ENCODE data around the gene RAPGEF2. TPM values are rescaled to one million over a fixed set of nuclear protein-coding genes. Genes with fewer than 3 reads are reported as not detected.

RAPGEF2 gene
- total RNA-seq, 1 experiment from 2014 or later = 21.2 TPM

DNA sequence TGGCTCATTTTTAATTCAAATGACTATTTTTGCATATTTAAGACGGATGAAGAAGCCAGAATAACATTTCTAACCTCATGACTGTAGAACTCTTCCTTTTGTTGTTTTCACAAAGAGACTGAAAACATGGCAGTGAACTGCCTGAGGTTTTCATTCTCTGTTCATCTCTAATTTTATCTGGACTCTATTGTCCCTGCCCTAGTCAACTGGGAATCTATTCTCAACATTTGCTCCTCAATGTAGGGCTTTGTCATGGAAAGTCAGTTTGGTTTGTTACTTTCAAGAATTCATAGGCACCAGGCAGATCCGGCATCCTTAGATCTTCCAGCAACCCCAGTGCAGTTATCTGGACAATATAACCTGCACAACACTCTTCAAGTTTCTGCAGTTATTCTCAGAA, 277.0 kb downstream of the RAPGEF2 start:
- no peaks in the 10 kb centered on the region for H3F3A ChIP-seq (ENCODE audit: low read length, unreplicated experiment)
- no peaks in the 10 kb centered on the region for H3K4me1 ChIP-seq (ENCODE audit: insufficient read depth, low read length)
- no peaks in the 10 kb centered on the region for H3K27me3 ChIP-seq (ENCODE audit: low read length)
- H3K4me3 ChIP-seq (ENCODE audit: low read length) = no peak overlapping the region
- POLR2A ChIA-PET (ENCODE audit: unreplicated experiment) = no interaction called here
- H3K4me2 ChIP-seq (ENCODE audit: low read length) = no peak overlapping the region
- no peaks in the 10 kb centered on the region for H3K79me2 ChIP-seq (ENCODE audit: low read length)
- TF ChIP-seq EZH2 (IDR thresholded peaks at IDR 0.05; ENCODE audit: low read length, unreplicated experiment) (no peak), EZH2phosphoT487 (IDR thresholded peaks at IDR 0.05; ENCODE audit: borderline replicate concordance, low read length) (no peak)
- TF ChIP-seq, protein P1, sequence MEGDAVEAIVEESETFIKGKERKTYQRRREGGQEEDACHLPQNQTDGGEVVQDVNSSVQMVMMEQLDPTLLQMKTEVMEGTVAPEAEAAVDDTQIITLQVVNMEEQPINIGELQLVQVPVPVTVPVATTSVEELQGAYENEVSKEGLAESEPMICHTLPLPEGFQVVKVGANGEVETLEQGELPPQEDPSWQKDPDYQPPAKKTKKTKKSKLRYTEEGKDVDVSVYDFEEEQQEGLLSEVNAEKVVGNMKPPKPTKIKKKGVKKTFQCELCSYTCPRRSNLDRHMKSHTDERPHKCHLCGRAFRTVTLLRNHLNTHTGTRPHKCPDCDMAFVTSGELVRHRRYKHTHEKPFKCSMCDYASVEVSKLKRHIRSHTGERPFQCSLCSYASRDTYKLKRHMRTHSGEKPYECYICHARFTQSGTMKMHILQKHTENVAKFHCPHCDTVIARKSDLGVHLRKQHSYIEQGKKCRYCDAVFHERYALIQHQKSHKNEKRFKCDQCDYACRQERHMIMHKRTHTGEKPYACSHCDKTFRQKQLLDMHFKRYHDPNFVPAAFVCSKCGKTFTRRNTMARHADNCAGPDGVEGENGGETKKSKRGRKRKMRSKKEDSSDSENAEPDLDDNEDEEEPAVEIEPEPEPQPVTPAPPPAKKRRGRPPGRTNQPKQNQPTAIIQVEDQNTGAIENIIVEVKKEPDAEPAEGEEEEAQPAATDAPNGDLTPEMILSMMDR (conservative IDR thresholded peaks at IDR 0.05; ENCODE audit: low read depth, low read length) = no peak
- H3K27ac ChIP-seq (ENCODE audit: low read length) = no peak overlapping the region
- intact Hi-C loops (cut with micrococcal nuclease) = loop anchor here (5.0 to 10.0 kb wide), 3 partner anchors 67 to 525 kb away; no protein-coding TSS in a partner anchor
- BruUV-seq (replicated peaks) = no TSS peak
- H3K9ac ChIP-seq (ENCODE audit: low read length) = no peak overlapping the region
- H3K9me2 ChIP-seq (replicated peaks; ENCODE audit: low read length) = no peaks in the 10 kb centered on the region
- H3K9me3 ChIP-seq (ENCODE audit: low read length) = no peaks in the 10 kb centered on the region
- H4K20me1 ChIP-seq (ENCODE audit: low read length) = no peaks in the 10 kb centered on the region
- H3K36me3 ChIP-seq (ENCODE audit: low read depth, low read length) = no peaks in the 10 kb centered on the region
- no peak for ATAC-seq
- CTCF ChIA-PET = no interaction called here
- DNase-seq = no peak
- no peak overlapping the region for H2AFZ ChIP-seq (ENCODE audit: low read length)

DNA sequence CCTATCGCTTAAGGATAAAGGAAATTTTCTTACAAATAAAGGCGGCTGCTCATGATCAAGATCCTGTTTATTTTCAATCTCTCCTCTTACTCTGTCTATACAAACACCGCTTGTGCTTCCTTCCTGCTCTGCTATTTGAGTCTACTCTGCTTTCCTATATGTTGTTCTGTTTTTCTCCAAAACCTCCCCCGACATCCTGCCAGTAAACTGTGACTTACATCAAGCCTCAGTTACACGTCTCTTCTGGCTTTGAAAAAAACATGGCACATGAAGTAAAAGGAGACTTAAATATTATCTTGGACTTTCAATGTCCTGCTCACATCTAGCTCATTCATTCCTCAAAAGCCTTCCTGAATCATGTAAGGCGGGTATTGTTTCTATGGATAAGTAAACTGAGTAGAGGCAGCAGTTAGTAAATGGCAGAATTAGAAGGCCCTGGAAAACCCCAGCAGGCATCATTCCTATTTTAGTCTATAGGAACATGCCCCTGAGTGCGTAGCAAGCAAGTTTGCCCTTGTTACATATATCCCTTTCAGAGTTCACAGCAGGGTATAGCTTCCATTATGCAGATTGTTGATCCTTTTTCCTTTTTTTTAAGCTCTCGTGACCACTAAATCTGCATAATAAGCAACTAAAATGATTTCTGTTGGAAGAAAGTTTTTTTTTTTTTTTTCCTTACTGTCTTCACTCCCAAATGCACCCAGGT, 280.1 kb downstream of the RAPGEF2 start:
- ChIA-PET POLR2A (ENCODE audit: unreplicated experiment) (no interaction called here), CTCF (interaction anchor here (0.7 kb wide), 1 partner anchor 66 kb away, joined by 3 read pairs; no protein-coding TSS in a partner anchor)
- ATAC-seq (no peak), DNase-seq (no peak)
- H3K9ac ChIP-seq (ENCODE audit: low read length) = no peak overlapping the region
- no peaks in the 10 kb centered on the region for H3K27me3 ChIP-seq (ENCODE audit: low read length)
- H3K9me2 ChIP-seq (replicated peaks; ENCODE audit: low read length) = no peaks in the 10 kb centered on the region
- H4K20me1 ChIP-seq (ENCODE audit: low read length) = no peaks in the 10 kb centered on the region
- H3K9me3 ChIP-seq (ENCODE audit: low read length) = no peaks in the 10 kb centered on the region
- no peaks in the 10 kb centered on the region for H3K4me1 ChIP-seq (ENCODE audit: insufficient read depth, low read length)
- no peak overlapping the region for H3K27ac ChIP-seq (ENCODE audit: low read length)
- H3K4me2 ChIP-seq (ENCODE audit: low read length) = no peak overlapping the region
- BruUV-seq (replicated peaks) = no TSS peak
- TF ChIP-seq EZH2phosphoT487 (IDR thresholded peaks at IDR 0.05; ENCODE audit: borderline replicate concordance, low read length) = no peak
- TF ChIP-seq, protein P1 (conservative IDR thresholded peaks at IDR 0.05; ENCODE audit: low read depth, low read length) = no peak
- TF ChIP-seq EZH2 (IDR thresholded peaks at IDR 0.05; ENCODE audit: low read length, unreplicated experiment) = no peak
- H3K36me3 ChIP-seq (ENCODE audit: low read depth, low read length) = no peaks in the 10 kb centered on the region
- H3F3A ChIP-seq (ENCODE audit: low read length, unreplicated experiment) = no peaks in the 10 kb centered on the region
- intact Hi-C loops (cut with micrococcal nuclease) = loop anchor here (5.0 to 10.0 kb wide), 3 partner anchors 64 to 528 kb away; no protein-coding TSS in a partner anchor
- H2AFZ ChIP-seq (ENCODE audit: low read length) = no peak overlapping the region
- H3K4me3 ChIP-seq (ENCODE audit: low read length) = no peak overlapping the region
- no peaks in the 10 kb centered on the region for H3K79me2 ChIP-seq (ENCODE audit: low read length)

DNA sequence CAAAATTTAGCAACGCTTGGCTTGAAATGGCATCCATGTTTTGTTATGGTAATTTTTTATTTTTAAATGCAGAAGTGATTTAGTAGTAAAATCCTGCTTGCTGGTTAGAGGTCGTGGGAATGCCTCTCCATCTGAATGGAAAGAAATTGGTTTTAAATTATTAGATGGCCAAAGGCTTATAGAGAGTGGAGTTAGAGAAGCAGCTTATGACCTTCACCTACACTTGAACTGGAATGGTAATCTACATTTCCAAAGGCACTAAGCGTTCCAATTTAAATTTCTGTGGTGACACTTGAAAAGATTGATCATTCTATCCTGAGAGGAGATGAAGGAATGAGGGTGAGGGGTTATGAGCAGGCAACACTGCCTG, 280.7 kb downstream of the RAPGEF2 start:
- H2AFZ ChIP-seq (ENCODE audit: low read length) = no peak overlapping the region
- DNase-seq = no peak
- H3K4me3 ChIP-seq (ENCODE audit: low read length) = no peak overlapping the region
- no peaks in the 10 kb centered on the region for H3K27me3 ChIP-seq (ENCODE audit: low read length)
- H3K79me2 ChIP-seq (ENCODE audit: low read length) = no peaks in the 10 kb centered on the region
- no peaks in the 10 kb centered on the region for H3K36me3 ChIP-seq (ENCODE audit: low read depth, low read length)
- ChIA-PET CTCF (no interaction called here), POLR2A (ENCODE audit: unreplicated experiment) (no interaction called here)
- TF ChIP-seq, protein P1 (conservative IDR thresholded peaks at IDR 0.05; ENCODE audit: low read depth, low read length) = no peak
- TF ChIP-seq EZH2 (IDR thresholded peaks at IDR 0.05; ENCODE audit: low read length, unreplicated experiment) (no peak), EZH2phosphoT487 (IDR thresholded peaks at IDR 0.05; ENCODE audit: borderline replicate concordance, low read length) (no peak)
- intact Hi-C loops (cut with micrococcal nuclease) = loop anchor here (5.0 to 10.0 kb wide), 3 partner anchors 64 to 529 kb away; no protein-coding TSS in a partner anchor
- no peak for ATAC-seq
- H3K9ac ChIP-seq (ENCODE audit: low read length) = no peak overlapping the region
- H3K27ac ChIP-seq (ENCODE audit: low read length) = no peak overlapping the region
- H3K9me3 ChIP-seq (ENCODE audit: low read length) = no peaks in the 10 kb centered on the region
- H3K9me2 ChIP-seq (replicated peaks; ENCODE audit: low read length) = no peaks in the 10 kb centered on the region
- no peaks in the 10 kb centered on the region for H3F3A ChIP-seq (ENCODE audit: low read length, unreplicated experiment)
- H3K4me1 ChIP-seq (ENCODE audit: insufficient read depth, low read length) = no peaks in the 10 kb centered on the region
- no peaks in the 10 kb centered on the region for H4K20me1 ChIP-seq (ENCODE audit: low read length)
- BruUV-seq (replicated peaks) = no TSS peak
- no peak overlapping the region for H3K4me2 ChIP-seq (ENCODE audit: low read length)
